GM15510 (cell line): ENCODE results near the gene HYCC2.

Experiments
- POLR2A ChIP-seq: IDR thresholded peaks from 3 replicates; pipeline ENCODE4 v1.6.1; 2011; ENCODE audit warnings: borderline replicate concordance; ENCODE audit not compliant: insufficient read length; ENCODE audit errors: extremely low read depth

Gene HYCC2

GRCh38 chr2:201071479-201072200 lies at the start of gene HYCC2, which contains the start of gene NDUFB3:
HYCC2 (minus strand) TSS chr2:201071671; CDS start chr2:201024009, 47,662 bp downstream.
NDUFB3 (plus strand) TSS chr2:201072001; CDS start chr2:201078883, 6,882 bp downstream.
- TF ChIP-seq POLR2A: peak; percentile 42

GRCh38 chr2:201118961-201119854 lies 47.7 kb upstream of the HYCC2 start:
- TF ChIP-seq POLR2A: no peak

- TF ChIP-seq POLR2A: no peak
These were observed 46.9 kb upstream of the HYCC2 start for GRCh38 chr2:201118121-201118960.

GRCh38 chr2:201116959-201117734 lies 45.7 kb upstream of the HYCC2 start:
- TF ChIP-seq POLR2A: no peak

GRCh38 chr2:201116115-201116958 lies 44.9 kb upstream of the HYCC2 start, which contains the start of gene CFLAR:
CFLAR (plus strand) TSS chr2:201116164; CDS start chr2:201129866, 13,702 bp downstream.
- peak; percentile 93 for TF ChIP-seq POLR2A

GRCh38 chr2:201114846-201115245 lies 43.4 kb upstream of the HYCC2 start:
- no peak for TF ChIP-seq POLR2A

GRCh38 chr2:201114350-201114749 lies 42.9 kb upstream of the HYCC2 start:
- no peak for TF ChIP-seq POLR2A

- no peak for TF ChIP-seq POLR2A
These were observed 39.6 kb upstream of the HYCC2 start for GRCh38 chr2:201111096-201111495.

- no peak for TF ChIP-seq POLR2A
These were observed 39.1 kb upstream of the HYCC2 start for GRCh38 chr2:201110615-201111014.

- TF ChIP-seq POLR2A: no peak
These were observed 37.7 kb upstream of the HYCC2 start for GRCh38 chr2:201109186-201109585.

- no peak for TF ChIP-seq POLR2A
These were observed 36.9 kb upstream of the HYCC2 start for GRCh38 chr2:201108341-201108740.

- no peak for TF ChIP-seq POLR2A
These were observed 36.2 kb upstream of the HYCC2 start for GRCh38 chr2:201107624-201108023.

GRCh38 chr2:201105759-201106158 lies 34.3 kb upstream of the HYCC2 start:
- no peak for TF ChIP-seq POLR2A
